RWPE2 (cell line): ENCODE results near the gene RLF.

Experiments
- ATAC-seq: fragments of 200-7000 bp; cut with Tn5 transposase; 3 replicates; pipeline ENCODE4 v1.9.1; 2021; ENCODE audit warnings: low read depth
- DNase-seq: peaks from one replicate; pipeline ENCODE4 v3.0.0-alpha.2; 2020; ENCODE audit warnings: low spot score
- H3K27ac ChIP-seq: fragments of 450-650 bp; 2 replicates; pipeline ENCODE4 v1.5.1; 2017; ENCODE audit warnings: mild to moderate bottlenecking; ENCODE audit not compliant: poor library complexity, severe bottlenecking
- H3K27me3 ChIP-seq: fragments of 250-450 bp; sonication (Bioruptor Pico); 2 replicates; pipeline ENCODE4 v1.5.1; 2021; ENCODE audit warnings: mild to moderate bottlenecking, moderate library complexity; ENCODE audit not compliant: insufficient read depth, poor library complexity, severe bottlenecking
- H3K36me3 ChIP-seq: fragments of 250-450 bp; sonication (Bioruptor Pico); 2 replicates; pipeline ENCODE4 v1.5.1; 2020; ENCODE audit warnings: low read depth, mild to moderate bottlenecking, moderate library complexity
- H3K4me1 ChIP-seq: fragments of 250-450 bp; sonication (Bioruptor Pico); 2 replicates; pipeline ENCODE4 v1.5.1; 2021; ENCODE audit warnings: mild to moderate bottlenecking, moderate library complexity; ENCODE audit not compliant: insufficient read depth, poor library complexity, severe bottlenecking
- H3K4me3 ChIP-seq: fragments of 250-450 bp; sonication (Bioruptor Pico); 2 replicates; pipeline ENCODE4 v1.5.1; 2021; ENCODE audit warnings: mild to moderate bottlenecking, moderate library complexity; ENCODE audit not compliant: severe bottlenecking
- H3K9me3 ChIP-seq: fragments of 250-450 bp; sonication (Bioruptor Pico); 2 replicates; pipeline ENCODE4 v1.5.1; 2021; ENCODE audit warnings: mild to moderate bottlenecking, moderate library complexity; ENCODE audit not compliant: severe bottlenecking
- CTCF ChIP-seq: fragments of 450-650 bp; IDR thresholded peaks from one replicate; pipeline ENCODE4 v1.5.1; 2017; ENCODE audit warnings: mild to moderate bottlenecking, moderate library complexity; ENCODE audit not compliant: poor library complexity, severe bottlenecking

RLF gene

GRCh38 chr1:40179496-40180089 lies 18.4 kb downstream of the RLF start:
- Histone ChIP-seq H3K36me3 (no peaks in the 10 kb centered on the region), H3K4me1 (no peaks in the 10 kb centered on the region), H3K4me3 (no peak overlapping the region), H3K9me3 (no peaks in the 10 kb centered on the region), H3K27ac (no peak overlapping the region), H3K27me3 (no peaks in the 10 kb centered on the region)
- no peak for TF ChIP-seq CTCF
- no peak for ATAC-seq
- no peak for DNase-seq

DNA sequence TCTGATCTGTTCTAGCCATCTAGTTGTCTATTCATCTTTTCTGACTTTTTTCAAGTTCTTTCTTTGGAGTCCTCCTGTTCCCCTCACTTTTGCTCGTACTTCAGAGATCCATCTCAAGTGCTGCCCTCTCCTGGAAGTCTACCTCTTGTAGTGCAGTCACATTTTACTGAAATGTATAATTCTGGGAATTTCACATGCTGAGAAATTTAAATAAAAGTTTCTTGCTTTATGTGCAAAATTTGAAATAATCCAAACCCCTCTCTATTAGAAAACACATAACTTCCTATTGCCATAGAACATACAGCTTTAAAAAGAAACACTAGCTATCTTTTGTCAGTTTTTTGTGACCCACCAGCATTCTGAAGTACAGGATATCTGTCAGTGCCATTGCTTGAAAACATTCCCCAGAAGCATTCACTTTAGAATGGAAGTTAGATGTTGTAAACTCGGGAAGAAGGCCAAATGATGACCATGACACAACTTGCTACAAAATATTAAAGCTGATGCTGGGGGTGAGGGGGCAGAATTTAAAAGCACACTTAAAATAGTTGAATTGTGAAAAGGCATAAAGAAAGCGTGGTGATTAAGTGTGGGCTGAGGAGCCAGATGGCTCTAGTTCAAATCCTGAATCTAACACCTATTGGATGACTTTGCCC lies 22.0 kb downstream of the RLF start:
- H3K27ac ChIP-seq, result no peak overlapping the region
- DNase-seq (no peak), ATAC-seq (no peak)
- H3K36me3 ChIP-seq, result no peaks in the 10 kb centered on the region
- H3K4me3 ChIP-seq, result no peak overlapping the region
- peaks cover 6% of the 10 kb centered on the region for H3K4me1 ChIP-seq
- peak; percentile 60 for TF ChIP-seq CTCF
- no peaks in the 10 kb centered on the region for H3K27me3 ChIP-seq
- H3K9me3 ChIP-seq, result no peaks in the 10 kb centered on the region

DNA sequence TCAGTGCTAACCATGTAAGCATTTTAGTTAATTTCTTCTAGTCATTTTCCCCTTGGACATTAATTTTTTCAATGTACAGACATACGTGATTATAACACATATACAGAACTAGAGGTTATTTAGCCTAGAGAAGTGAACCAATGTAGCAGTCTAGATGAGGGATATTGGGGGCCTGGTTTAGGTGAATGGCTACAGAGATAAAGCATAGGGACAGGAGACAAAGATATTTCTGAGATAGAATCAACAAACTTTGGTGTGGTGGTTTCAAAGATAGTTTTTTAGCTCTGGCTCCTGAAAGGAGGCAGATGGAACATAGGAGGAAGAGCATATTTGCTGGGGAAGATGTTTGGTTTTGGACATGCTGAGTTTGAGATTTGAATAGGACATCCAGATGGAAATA lies 23.0 kb downstream of the RLF start:
- peaks cover 6% of the 10 kb centered on the region for H3K36me3 ChIP-seq
- ATAC-seq (no peak), DNase-seq (no peak)
- TF ChIP-seq CTCF, result no peak
- no peak overlapping the region for H3K27ac ChIP-seq
- H3K9me3 ChIP-seq, result no peaks in the 10 kb centered on the region
- no peak overlapping the region for H3K4me3 ChIP-seq
- no peaks in the 10 kb centered on the region for H3K27me3 ChIP-seq
- peaks cover 6% of the 10 kb centered on the region for H3K4me1 ChIP-seq

DNA sequence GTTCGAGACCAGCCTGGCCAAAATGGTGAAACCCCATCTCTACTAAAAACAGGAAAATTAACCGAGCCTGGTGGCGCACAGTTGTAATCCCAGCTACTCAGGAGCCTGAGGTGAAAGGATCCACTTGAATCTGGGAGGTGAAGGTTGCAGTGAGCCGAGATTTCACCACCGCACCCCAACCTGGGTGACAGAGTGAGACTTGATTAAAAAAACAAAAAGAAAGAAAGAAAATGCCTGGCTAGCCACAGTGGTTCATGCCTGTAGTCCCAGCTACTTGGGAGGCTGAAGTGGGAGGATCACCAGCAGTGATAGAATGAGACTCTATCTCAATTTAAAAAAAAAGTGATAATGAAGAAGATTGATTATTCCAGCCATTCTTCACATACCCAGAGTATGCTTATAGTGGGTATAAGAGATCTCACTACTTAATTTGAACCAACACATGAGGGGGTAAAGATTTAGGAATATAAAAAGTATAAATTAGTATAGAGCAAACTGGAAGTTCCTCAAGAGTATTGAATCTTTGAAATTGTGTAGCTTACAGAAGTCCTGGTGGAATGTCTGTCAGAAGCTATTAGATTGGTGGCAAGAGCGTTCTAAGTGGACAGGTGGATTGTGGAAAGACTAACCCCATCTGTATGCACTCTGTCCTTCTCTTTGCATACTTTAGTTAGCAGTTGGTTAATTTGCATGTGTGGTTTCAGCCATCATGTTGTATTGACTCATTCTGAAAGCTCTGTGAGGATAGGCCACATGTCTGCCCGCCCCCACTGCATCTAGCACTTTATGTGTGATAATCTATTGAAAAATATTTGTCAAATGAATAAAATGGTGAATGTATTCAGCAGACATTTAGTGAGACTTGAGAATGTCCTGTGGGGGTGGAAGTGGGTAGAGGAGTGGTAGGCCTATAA lies 25.0 kb downstream of the RLF start:
- Histone ChIP-seq H3K27me3 (no peaks in the 10 kb centered on the region), H3K27ac (no peak overlapping the region), H3K4me3 (no peak overlapping the region), H3K36me3 (peaks cover 26% of the 10 kb centered on the region), H3K4me1 (peaks cover 6% of the 10 kb centered on the region), H3K9me3 (no peaks in the 10 kb centered on the region)
- no peak for TF ChIP-seq CTCF
- DNase-seq, result no peak
- ATAC-seq, result peak; percentile 56; the same call in 2 of the 3 replicates
